ENCODE data around the gene GDF9. TPM values are rescaled to one million over a fixed set of nuclear protein-coding genes. Genes with fewer than 3 reads are reported as not detected.

GDF9 gene
- total and polyA plus RNA-seq, 2 donors (not counting 3 experiments of a cell fraction or from before 2014, with no cell fraction given), result 0.07 TPM; not detected in 1

- H3K36me3 ChIP-seq (ENCODE audit: control insufficient read depth in 2 of 2, extremely low read depth in 1 of 2, insufficient read depth in 2 of 2, low read length in 2 of 2), result no peaks in the 10 kb centered on the region
- BruUV-seq (replicated peaks), result no TSS peak
- POLR2A ChIA-PET, result no interaction called here
- H3K27me3 ChIP-seq (ENCODE audit: control insufficient read depth in 2 of 2, insufficient read depth in 2 of 2, low read length in 2 of 2), result no peaks in the 10 kb centered on the region
- DNase-seq (ENCODE audit: low read depth, low spot score), result no peak
- intact Hi-C loops (cut with micrococcal nuclease), result no loop called here
- CTCF ChIA-PET, result interaction anchor here (1.1 to 9.9 kb wide), 5 partner anchors 12 to 50 kb away, joined by 3 to 122 read pairs (median 19); partner anchors contain the start of genes GDF9 and UQCRQ
- no peaks in the 10 kb centered on the region for H3K79me2 ChIP-seq (ENCODE audit: control insufficient read depth, insufficient read depth, low read length)
- no peaks in the 10 kb centered on the region for H3K9me3 ChIP-seq (replicated peaks; ENCODE audit: control insufficient read depth, insufficient read depth, low read length)
- TF ChIP-seq JUN (IDR thresholded peaks at IDR 0.05; ENCODE audit: borderline replicate concordance, insufficient read depth, insufficient read length, low read depth) (no peak), CTCF (IDR thresholded peaks at IDR 0.05; ENCODE audit: extremely low read depth in 1 of 2, insufficient read depth in 1 of 2, low read depth in 1 of 2, low read length in 2 of 2) (no peak), EZH2 (IDR thresholded peaks at IDR 0.05; ENCODE audit: borderline replicate concordance, low read depth, low read length, severe bottlenecking) (no peak), POLR2AphosphoS5 (IDR thresholded peaks at IDR 0.05; ENCODE audit: insufficient read depth, low read depth, low read length) (no peak), MAX (IDR thresholded peaks at IDR 0.05; ENCODE audit: insufficient read depth, insufficient read length) (no peak)
- no peak overlapping the region for H3K9ac ChIP-seq (replicated peaks; ENCODE audit: extremely low read depth, insufficient read depth, low read length)
- H3K27ac ChIP-seq (ENCODE audit: insufficient read depth, low read depth, low read length), result no peak overlapping the region
- no peak overlapping the region for H2AFZ ChIP-seq (ENCODE audit: low read depth, low read length)
- H4K20me1 ChIP-seq (replicated peaks; ENCODE audit: control insufficient read depth, extremely low read depth, insufficient read depth, low read length), result no peaks in the 10 kb centered on the region
- H3K9me1 ChIP-seq (replicated peaks; ENCODE audit: control insufficient read depth, extremely low read depth, insufficient read depth, low read length), result no peaks in the 10 kb centered on the region
- H3K4me3 ChIP-seq (replicated peaks in 1 of 3; ENCODE audit: insufficient read depth in 1 of 3, low read depth in 1 of 3, low read length in 3 of 3), result no peak overlapping the region
- no peak for FAIRE-seq
- dilution Hi-C loops (cut with MboI; ENCODE audit: extremely low pct_ligation_motif_present, low sequenced_read_pairs), result no loop called here
- H3K4me1 ChIP-seq (ENCODE audit: control insufficient read depth, extremely low read depth, insufficient read depth, low read length), result peaks cover 8% of the 10 kb centered on the region
- H3K4me2 ChIP-seq (ENCODE audit: insufficient read depth, low read length), result no peak overlapping the region
Measured at GRCh38 chr5:132832612-132833011, 33.7 kb downstream of the GDF9 start.

All from endothelial cell of umbilical vein (primary cell).